Caco-2 (cell line): ENCODE measurements around the gene FRMD4A. TPM values are rescaled to one million over a fixed set of nuclear protein-coding genes. Genes with fewer than 3 reads are reported as not detected.
"Not testable (repeated sequence)": the region's sequence is repeated elsewhere in the genome, so short reads cannot be mapped to it uniquely, and the experiment has no call there.

Experiments used
- BruUV-seq: library from RNA; stranded (reverse); fragments of 400-500 nt; replicated peaks from 2 replicates; lab custom pipeline; 2021; lab: Mats Ljungman, UMichigan
- CTCF ChIA-PET: fragments of 300-600 bp; sonication (Branson Sonifier 250); formaldehyde crosslinking; loops from one replicate; lab custom pipeline; 2022; ENCODE audit warnings: antibody characterized with exemption; lab: Charles Lee
- POLR2A ChIA-PET: fragments of 300-600 bp; sonication (Branson Sonifier 250); formaldehyde crosslinking; loops from one replicate; lab custom pipeline; 2022; ENCODE audit warnings: antibody characterized with exemption; lab: Charles Lee
- DNase-seq, 2 experiments: peaks; one replicate each; pipeline versions ENCODE4 v3.0.0 to v3.0.0-alpha.2; 2020 to 2022
- H3K27me3 ChIP-seq: replicated peaks from 2 replicates; pipeline ENCODE4 v1.6.0; 2011; ENCODE audit warnings: low read length; ENCODE audit not compliant: control insufficient read depth, insufficient read depth
- H3K36me3 ChIP-seq: 2 replicates; pipeline ENCODE4 v1.5.1; 2011; ENCODE audit warnings: low read length; ENCODE audit not compliant: control insufficient read depth, insufficient read depth
- H3K4me1 ChIP-seq: fragments of 250-450 bp; sonication (Bioruptor Pico); 2 replicates; pipeline ENCODE4 v1.5.1; 2020; ENCODE audit warnings: mild to moderate bottlenecking
- H3K4me3 ChIP-seq: 2 replicates; pipeline ENCODE4 v1.5.1; 2011; ENCODE audit warnings: low read depth, mild to moderate bottlenecking, control low read depth, low read length
- H3K9me3 ChIP-seq: fragments of 250-450 bp; sonication (Bioruptor Pico); 2 replicates; pipeline ENCODE4 v1.5.1; 2020; ENCODE audit warnings: mild to moderate bottlenecking, moderate library complexity
- H3K27ac Mint-ChIP-seq: one replicate; pipeline ENCODE4 v1.8.0; 2022; ENCODE audit warnings: mixed read lengths; ENCODE audit not compliant: unreplicated experiment
- H3K27me3 Mint-ChIP-seq: one replicate; pipeline ENCODE4 v1.8.0; 2022; ENCODE audit warnings: mixed read lengths; ENCODE audit not compliant: insufficient read depth, unreplicated experiment
- H3K36me3 Mint-ChIP-seq: one replicate; pipeline ENCODE4 v1.8.0; 2022; ENCODE audit warnings: mild to moderate bottlenecking, mixed read lengths; ENCODE audit not compliant: insufficient read depth, unreplicated experiment
- H3K4me1 Mint-ChIP-seq: one replicate; pipeline ENCODE4 v1.8.0; 2022; ENCODE audit warnings: low read depth, mixed read lengths; ENCODE audit not compliant: unreplicated experiment
- H3K4me3 Mint-ChIP-seq: one replicate; pipeline ENCODE4 v1.8.0; 2022; ENCODE audit warnings: mild to moderate bottlenecking, moderate library complexity, mixed read lengths; ENCODE audit not compliant: unreplicated experiment
- H3K9me3 Mint-ChIP-seq: one replicate; pipeline ENCODE4 v1.8.0; 2022; ENCODE audit warnings: mixed read lengths; ENCODE audit not compliant: unreplicated experiment
- intact Hi-C: fragments of 100-400 bp; cut with micrococcal nuclease; formaldehyde crosslinking; loops from one replicate; pipeline ENCODE4 v1.10.0; 2022; ENCODE audit not compliant: unreplicated experiment
- total RNA-seq: library from RNA; stranded (reverse); gene quantifications from 2 replicates; pipeline ENCODE4 v1.2.3, GENCODE V29; 2022
- TF ChIP-seq, protein P1 (sequence below), 2 experiments: fragments of 200-600 bp in 1 of 2; IDR thresholded peaks; 1 replicate in 1 of 2; 2 replicates in 1 of 2; pipeline versions ENCODE4 v1.5.1 to v1.8.0; 2011 to 2022; ENCODE audit warnings: antibody characterized with exemption in 1 of 2, control low read depth in 1 of 2, inconsistent platforms in 1 of 2, low read depth in 1 of 2, low read length in 1 of 2, mild to moderate bottlenecking in 1 of 2, moderate library complexity in 1 of 2; ENCODE audit not compliant: insufficient read depth in 1 of 2, severe bottlenecking in 1 of 2, unreplicated experiment in 1 of 2

Gene FRMD4A
- total RNA-seq, 1 experiment from 2014 or later: 52.1 TPM

DNA sequence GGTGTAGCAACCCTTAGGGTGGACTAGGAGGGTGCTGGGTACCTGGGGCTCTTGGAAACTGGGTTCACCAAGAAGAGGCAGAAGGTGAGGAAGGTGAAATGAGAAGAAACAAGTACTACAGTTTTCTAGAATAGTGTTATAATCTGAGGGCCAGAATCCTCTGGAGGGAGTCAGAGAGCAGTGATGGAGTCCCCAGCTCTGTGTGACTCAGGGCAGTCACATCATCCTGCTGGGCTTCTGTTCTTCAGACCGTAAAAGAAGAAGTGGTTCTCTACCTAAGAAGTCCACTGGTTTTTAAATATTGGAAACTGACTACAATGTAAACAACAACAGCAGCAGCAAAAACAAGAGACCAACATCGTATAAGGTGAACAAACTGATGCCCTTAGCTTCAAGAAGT is 546.7 kb downstream of the FRMD4A start:
- intact Hi-C loops: no loop called here
- Mint-ChIP-seq H3K27ac (no peak overlapping the region), H3K27me3 (no peaks in the 10 kb centered on the region), H3K4me3 (no peak overlapping the region), H3K36me3 (no peaks in the 10 kb centered on the region), H3K4me1 (no peaks in the 10 kb centered on the region), H3K9me3 (no peaks in the 10 kb centered on the region)
- no TSS peak for BruUV-seq
- Histone ChIP-seq H3K27me3 (no peaks in the 10 kb centered on the region), H3K9me3 (no peaks in the 10 kb centered on the region), H3K36me3 (no peaks in the 10 kb centered on the region), H3K4me1 (no peaks in the 10 kb centered on the region; the same call in 1 of the 2 replicates), H3K4me3 (no peak overlapping the region)
- DNase-seq: no peak
- ChIA-PET POLR2A (no interaction called here), CTCF (interaction anchor here (0.5 to 1.6 kb wide), 4 partner anchors 9 to 413 kb away, joined by 3 to 7 read pairs (median 3); no protein-coding TSS in a partner anchor)
- TF ChIP-seq, protein P1, sequence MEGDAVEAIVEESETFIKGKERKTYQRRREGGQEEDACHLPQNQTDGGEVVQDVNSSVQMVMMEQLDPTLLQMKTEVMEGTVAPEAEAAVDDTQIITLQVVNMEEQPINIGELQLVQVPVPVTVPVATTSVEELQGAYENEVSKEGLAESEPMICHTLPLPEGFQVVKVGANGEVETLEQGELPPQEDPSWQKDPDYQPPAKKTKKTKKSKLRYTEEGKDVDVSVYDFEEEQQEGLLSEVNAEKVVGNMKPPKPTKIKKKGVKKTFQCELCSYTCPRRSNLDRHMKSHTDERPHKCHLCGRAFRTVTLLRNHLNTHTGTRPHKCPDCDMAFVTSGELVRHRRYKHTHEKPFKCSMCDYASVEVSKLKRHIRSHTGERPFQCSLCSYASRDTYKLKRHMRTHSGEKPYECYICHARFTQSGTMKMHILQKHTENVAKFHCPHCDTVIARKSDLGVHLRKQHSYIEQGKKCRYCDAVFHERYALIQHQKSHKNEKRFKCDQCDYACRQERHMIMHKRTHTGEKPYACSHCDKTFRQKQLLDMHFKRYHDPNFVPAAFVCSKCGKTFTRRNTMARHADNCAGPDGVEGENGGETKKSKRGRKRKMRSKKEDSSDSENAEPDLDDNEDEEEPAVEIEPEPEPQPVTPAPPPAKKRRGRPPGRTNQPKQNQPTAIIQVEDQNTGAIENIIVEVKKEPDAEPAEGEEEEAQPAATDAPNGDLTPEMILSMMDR (IDR thresholded peaks at IDR 0.05; ENCODE audit: insufficient read depth in 1 of 2, low read depth in 1 of 2, low read length in 1 of 2, severe bottlenecking in 1 of 2, unreplicated experiment in 1 of 2): peak in 1 of 2 experiments; percentile 42

DNA sequence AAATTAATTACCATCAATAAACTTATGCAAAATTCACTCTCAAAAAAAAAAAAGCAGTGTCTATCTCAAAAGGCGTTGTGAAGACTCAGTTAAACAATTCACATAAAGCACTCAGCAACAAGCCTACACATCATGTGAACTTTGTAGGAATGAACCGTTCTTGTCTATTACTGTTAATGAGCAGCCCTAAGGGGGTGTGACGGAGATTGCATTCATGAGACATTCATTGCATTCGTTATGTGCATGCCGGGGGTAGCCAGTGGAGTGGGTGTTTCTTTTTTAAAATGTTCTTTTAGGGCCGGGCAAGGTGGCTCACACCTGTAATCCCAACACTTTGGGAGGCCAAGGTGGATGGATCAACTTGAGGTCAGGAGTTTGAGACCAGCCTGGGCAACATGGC is 551.0 kb downstream of the FRMD4A start:
- intact Hi-C loops: no loop called here
- TF ChIP-seq, protein P1 (IDR thresholded peaks at IDR 0.05; ENCODE audit: insufficient read depth in 1 of 2, low read depth in 1 of 2, low read length in 1 of 2, severe bottlenecking in 1 of 2, unreplicated experiment in 1 of 2): no peak
- Histone ChIP-seq H3K36me3 (no peaks in the 10 kb centered on the region), H3K9me3 (peaks cover 4% of the 10 kb centered on the region; the same call in 1 of the 2 replicates), H3K4me3 (no peak overlapping the region), H3K27me3 (no peaks in the 10 kb centered on the region), H3K4me1 (0 out of 2 replicates have a peak, but pooled peaks cover 5% of the 10 kb centered on the region)
- no TSS peak for BruUV-seq
- ChIA-PET POLR2A (no interaction called here), CTCF (interaction anchor here (1.0 kb wide), 1 partner anchor 120 kb away, joined by 4 read pairs; no protein-coding TSS in a partner anchor)
- no peak for DNase-seq
- peaks cover 6% of the 10 kb centered on the region for H3K36me3 Mint-ChIP-seq
- no peak overlapping the region for H3K4me3 Mint-ChIP-seq
- no peaks in the 10 kb centered on the region for H3K4me1 Mint-ChIP-seq
- peaks cover 7% of the 10 kb centered on the region for H3K9me3 Mint-ChIP-seq
- no peak overlapping the region for H3K27ac Mint-ChIP-seq
- no peaks in the 10 kb centered on the region for H3K27me3 Mint-ChIP-seq

DNA sequence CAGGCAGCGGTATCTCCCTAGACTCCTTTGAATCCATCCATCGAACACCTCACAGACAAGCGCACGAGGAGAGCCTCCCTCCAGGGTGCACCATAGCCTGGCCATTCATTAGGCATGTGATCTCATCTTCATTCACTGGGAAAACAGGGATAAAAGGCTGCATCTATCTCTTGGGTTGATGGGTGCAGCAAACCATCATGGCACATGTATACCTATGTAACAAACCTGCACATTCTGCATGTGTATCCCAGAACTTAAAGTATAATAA is 552.1 kb downstream of the FRMD4A start:
- H3K36me3 Mint-ChIP-seq, H3K4me3 ChIP-seq, H3K9me3 ChIP-seq, CTCF ChIA-PET, H3K4me1 ChIP-seq, H3K4me3 Mint-ChIP-seq, H3K4me1 Mint-ChIP-seq, H3K36me3 ChIP-seq, H3K27me3 Mint-ChIP-seq, H3K27ac Mint-ChIP-seq, BruUV-seq, DNase-seq, POLR2A ChIA-PET, H3K27me3 ChIP-seq: not testable (repeated sequence)
- intact Hi-C loops: loop anchor here (1.0 kb wide), 3 partner anchors 71 to 165 kb away; no protein-coding TSS in a partner anchor
- peaks cover 14% of the 10 kb centered on the region for H3K9me3 Mint-ChIP-seq
